ENCODE measurements around the gene IL13RA2.

The IL13RA2 gene, protein sequence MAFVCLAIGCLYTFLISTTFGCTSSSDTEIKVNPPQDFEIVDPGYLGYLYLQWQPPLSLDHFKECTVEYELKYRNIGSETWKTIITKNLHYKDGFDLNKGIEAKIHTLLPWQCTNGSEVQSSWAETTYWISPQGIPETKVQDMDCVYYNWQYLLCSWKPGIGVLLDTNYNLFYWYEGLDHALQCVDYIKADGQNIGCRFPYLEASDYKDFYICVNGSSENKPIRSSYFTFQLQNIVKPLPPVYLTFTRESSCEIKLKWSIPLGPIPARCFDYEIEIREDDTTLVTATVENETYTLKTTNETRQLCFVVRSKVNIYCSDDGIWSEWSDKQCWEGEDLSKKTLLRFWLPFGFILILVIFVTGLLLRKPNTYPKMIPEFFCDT

DNA sequence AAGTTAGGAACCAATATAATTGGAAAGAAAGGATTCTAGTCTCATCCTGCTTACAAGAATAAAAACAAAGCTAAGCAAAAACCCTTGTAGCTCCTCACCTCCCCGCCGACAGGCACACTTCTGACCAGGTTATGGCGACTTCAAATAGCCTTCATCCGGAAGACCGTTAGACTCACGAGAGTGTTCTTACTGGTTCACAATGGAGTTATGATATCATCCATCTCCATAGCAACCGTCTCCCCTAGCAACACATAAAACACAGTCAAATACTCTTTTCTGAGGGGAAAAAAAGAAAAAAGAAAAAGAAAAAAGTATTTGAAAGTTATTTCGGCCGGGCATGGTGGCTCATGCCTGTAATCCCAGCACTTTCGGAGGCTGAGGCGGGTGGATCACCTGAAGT lies at the start of gene IL13RA2:
Gene IL13RA2 (minus strand): TSS at position 162 of the 400 bp plus-strand sequence. CDS start 347 bp downstream, outside the sequence.
- DNase-seq (ENCODE audit: low read depth), result no peak

DNA sequence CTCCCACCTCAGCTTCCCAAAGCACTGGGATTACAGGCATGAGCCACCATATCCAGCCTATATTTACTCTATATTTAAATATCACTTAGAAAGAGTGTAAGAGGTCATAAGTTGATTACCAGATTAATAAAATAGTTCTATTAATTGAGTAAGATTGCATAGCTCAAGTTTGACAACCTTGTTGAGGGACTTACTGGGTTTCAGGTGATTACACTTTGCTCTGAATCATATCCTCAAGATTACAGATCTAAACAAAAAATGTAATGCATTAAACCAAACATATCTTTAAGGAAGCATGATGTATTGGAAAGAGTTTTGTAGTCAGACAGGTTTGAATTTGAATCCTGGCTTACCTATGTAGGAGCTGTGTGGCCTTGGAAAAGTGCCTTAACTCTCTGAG lies 47.9 kb upstream of the IL13RA2 start:
- no peak for DNase-seq (ENCODE audit: low read depth)

DNA sequence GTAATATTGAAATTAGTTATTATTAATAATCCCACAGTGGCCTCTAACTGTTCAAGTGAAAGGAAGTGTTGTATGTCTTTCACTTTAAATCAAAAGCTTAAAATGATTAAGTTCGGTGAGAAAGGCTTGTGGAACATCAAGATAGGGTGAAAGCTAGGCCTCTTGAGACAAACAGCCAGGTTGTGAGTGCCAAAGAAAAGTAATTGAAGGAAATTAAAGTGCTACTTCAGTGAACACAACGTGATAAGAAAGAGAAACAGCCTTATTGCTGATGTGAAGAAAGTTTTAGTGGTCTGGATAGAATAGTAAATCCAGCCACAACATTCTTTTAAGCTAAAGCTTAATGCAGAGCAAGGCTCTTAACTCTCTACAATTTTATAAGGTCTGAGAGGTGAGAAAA lies 42.6 kb upstream of the IL13RA2 start:
- DNase-seq (ENCODE audit: low read depth), result no peak

DNA sequence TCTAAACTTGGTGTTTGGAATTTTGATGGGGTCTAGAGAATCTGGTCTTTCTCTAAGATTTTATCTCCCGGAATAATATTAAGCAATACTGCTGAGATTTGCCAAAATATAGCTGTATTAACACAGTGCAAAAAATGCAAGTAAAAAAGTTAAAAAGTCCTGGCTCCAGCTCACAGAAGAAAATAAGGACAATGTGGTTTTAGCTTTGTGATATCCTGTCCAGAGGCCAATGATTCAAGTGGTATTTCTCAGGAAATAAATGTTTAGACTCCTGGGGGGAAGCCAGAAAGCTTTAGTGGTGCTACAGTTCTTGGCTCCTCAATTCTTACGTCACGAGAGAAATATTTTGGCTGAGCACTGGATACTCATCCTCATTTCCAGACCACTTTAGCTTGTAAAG lies 40.9 kb upstream of the IL13RA2 start:
- DNase-seq (ENCODE audit: low read depth), result no peak

DNA sequence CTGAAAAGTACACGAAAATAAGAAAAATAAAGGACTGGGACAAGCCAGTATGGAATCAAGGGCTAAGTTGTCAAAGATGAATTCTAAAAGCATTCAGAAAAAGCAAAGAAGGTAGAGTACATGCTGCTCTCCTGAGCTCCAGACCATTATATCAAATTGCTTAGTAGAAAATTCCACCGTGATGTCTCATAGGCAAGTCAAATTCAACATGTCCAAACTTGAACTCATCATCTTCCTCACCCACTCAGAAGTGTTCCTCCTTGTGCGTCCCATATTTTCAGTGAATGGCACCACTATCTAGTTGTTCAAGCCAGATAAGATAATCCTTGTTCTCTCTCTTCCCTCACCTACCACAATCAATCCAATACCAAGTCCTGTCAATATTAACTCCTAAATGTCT lies 37.5 kb upstream of the IL13RA2 start:
- DNase-seq (ENCODE audit: low read depth), result no peak

DNA sequence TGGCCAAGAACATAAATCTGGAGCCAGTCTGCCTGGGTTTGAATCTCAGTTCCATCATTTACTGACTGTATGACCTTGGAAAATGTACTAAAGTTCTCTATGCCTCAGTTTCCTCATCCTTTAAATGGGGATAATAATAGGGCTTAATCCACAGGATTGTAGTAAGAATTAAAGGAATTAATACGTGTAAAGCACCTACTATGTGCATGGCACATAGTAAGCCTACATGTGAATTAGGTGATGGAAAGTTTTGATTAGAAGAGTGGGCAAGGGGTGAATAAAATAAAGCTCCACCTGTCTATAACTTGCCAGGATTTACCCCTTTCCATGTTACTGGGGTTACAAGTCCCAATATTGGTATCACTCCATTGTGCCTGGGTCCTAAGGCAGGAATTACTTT lies 35.8 kb upstream of the IL13RA2 start:
- DNase-seq (ENCODE audit: low read depth), result no peak

DNA sequence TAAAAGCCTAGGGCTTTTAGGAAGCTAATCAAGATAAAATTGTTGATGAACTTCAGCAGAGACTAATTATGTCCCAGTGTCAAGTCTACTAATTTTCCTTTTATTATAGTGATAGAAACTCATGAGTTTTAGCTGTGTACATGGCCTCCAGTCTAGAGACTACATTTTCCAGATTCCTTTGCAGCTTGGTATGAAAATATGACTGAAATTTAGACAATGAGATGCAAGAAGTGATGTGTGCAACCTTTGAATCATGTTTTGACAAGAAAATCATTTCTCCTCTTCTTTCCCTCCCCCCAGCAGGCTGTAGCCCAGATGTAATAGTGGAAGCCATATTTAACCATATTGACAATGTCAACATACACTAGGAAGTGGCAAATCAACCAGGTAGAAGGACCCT lies 30.3 kb upstream of the IL13RA2 start:
- DNase-seq (ENCODE audit: low read depth), result no peak

DNA sequence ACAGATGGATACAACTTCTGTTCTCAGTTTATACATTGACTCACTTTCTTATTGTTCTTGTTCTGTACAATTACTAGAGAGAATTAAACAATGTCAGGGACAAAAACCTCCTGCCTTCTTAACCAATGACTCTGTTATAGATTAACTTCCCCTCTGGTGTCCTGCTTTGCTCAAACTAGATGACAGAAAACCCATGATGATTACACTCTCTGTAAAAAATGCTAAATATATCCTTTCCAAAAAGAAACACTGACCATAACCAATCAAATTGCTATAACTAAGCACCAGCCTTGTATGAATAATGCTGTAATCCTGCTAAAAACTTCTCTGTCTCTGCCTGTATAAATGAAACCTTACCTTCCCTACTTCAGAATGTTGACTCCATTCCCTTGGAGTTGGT lies 29.8 kb upstream of the IL13RA2 start:
- no peak for DNase-seq (ENCODE audit: low read depth)

DNA sequence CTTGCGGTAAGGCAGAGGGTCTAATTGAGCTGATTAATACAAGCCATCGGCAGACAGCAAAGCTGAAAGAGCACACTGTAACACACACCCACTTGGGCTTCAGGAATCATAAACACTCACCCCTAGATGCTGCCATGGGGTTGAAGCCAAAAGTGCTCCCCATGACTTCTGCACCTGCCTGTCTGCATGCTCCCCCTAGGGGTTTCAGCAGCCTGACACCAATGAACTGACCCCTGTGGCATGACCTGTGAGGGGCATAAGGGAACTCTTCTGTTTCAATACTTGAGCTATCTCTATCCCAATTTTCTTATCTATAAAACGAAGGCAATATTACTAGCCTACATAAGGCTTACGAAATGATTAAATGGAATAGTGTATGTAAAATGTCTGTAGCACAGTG lies 23.0 kb upstream of the IL13RA2 start:
- DNase-seq (ENCODE audit: low read depth), result no peak

DNA sequence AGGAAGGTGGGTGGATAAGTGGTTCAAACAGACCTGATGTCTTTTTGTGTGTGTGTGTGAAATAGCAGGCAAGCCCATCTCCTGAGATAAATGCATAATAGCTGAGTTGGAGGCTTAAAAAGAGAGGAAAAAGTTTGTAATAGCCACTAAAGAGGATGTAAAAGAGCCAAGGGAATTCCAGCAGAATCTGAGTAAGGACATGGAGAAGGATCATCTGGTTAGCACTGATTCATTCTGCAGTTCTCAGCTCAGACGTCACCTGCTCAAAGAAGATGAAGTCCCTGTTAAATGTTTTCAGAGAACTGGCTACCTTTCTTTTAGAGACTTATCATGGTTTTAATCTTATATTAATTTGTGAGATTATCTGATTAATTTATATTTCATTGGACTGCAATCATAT lies 21.0 kb upstream of the IL13RA2 start:
- DNase-seq (ENCODE audit: low read depth), result no peak

DNA sequence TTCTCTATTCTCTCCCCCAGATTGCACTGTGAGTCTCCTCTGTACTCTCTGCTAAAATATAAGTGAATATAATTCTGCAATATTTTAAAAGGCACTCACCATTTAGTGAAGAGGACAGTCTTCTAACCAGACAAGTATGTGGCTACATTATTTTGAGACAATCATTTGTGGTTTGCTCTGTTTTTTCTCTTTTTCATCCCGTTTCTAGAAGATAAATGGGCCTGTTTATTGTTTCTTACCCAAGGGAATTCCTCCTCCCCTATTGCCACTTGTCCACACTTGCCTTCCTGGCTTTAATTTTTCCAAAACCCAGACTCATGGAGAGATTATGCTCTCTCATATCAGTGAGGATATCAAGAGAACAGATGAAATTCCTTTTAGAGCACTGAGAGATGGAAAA lies 18.6 kb upstream of the IL13RA2 start:
- no peak for DNase-seq (ENCODE audit: low read depth)

DNA sequence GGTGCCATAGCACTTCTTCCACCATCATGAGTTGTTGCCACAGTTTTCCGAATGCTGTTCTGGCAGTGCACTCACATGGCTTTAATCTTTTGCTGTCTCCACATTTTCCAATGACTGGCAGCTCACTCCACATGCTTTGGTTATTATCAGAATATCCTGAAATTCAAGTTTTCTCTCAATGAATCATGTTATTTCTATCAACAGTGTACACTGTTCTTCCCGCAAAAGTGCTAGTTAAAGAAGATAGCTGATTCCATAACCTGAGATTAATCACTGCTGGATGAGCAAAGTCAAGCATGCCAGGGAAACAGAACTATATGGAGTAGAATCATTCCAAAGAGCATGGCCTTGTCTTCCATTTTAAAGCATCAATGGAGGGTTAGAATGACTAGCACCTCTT lies 14.6 kb upstream of the IL13RA2 start:
- DNase-seq (ENCODE audit: low read depth), result no peak

DNA sequence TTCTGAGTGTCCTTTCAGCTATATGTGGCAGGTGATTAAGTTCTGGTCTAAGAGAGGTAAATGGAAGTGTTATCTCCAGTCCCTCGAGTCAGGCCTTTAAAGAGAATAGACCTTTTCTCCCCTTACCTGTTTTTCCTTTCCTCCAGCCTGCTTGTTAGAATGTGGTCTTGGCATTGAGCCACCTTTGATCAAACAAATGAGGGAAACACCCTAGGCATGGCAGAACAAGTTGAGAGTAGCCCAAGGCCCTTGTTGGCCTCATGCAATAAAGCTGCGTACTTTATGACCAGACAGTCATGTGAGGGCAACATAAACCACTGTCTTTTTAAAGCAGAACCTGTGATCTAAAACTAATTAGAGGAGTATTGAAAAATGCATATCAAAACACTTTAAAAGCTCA lies 13.2 kb upstream of the IL13RA2 start:
- DNase-seq (ENCODE audit: low read depth), result no peak

DNA sequence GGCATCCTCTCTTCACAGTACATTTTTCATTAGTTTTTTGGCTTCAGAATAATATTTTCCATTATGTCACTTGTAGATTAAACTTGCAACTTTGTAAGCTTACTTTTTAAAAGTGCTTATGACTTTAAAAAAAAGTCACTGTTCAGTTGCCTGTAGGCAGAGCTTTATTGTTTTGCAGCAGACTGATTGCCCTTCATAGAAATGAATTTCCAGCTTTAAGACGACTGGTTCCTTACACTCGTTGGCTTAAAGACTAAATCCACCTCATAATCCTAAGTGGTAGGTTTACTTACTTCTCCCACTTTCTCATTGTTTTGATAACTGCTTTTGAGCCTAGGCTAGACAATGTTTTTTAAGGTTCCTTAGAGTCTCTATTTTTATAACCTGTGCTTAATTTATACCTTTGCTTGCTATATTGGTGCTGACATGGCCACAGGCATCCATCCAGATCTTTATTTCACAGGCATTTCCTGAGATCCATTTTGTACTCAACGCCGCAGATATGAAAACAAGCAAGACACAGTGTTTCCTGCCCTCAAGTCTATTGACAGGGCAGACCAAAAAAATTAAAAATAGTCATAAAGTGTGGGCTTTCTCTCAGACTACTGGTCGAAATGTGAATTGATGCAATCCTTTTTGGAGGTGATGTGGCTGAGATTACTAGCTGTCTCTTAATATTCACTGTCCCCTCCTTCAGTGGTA lies 12.6 kb upstream of the IL13RA2 start:
- no peak for DNase-seq (ENCODE audit: low read depth)

DNA sequence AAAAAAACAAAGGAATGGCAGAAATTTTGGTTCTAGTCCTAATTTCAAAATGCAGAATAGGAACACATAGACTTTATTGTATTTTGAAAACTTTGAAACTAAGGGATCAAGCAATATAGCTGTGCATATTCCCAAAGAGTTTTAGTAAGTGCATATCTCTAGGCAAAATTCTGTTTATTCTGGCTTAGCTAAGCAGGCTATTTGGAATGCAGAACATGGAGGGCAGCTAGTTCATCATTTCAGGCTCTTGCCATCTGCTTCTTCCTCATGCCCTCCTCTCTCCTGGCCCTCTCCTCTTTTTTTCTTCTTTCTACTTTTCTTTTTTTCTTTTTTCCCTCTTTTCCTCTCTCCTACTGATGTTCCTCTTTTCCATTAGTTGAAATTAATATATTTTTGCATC lies 12.0 kb upstream of the IL13RA2 start:
- no peak for DNase-seq (ENCODE audit: low read depth)

DNA sequence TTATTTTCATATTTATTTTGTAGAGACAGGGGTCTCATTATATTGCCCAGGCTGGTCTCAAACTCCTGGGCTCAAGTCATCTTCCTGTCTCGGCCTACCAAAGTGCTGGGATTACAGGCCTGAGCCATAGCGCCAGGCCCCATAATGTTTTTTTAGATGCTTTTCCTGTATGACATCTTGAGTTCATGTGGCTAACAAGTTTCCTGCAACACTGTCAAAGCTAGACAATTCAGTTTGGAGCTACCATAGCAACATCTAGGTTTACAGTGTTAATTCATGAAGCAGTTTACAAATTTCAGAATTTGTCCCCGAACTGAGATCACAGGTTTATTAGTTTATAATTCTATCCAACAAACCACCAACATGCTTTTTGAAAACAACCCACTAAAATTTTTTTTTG lies 6.4 kb upstream of the IL13RA2 start:
- DNase-seq (ENCODE audit: low read depth), result no peak

DNA sequence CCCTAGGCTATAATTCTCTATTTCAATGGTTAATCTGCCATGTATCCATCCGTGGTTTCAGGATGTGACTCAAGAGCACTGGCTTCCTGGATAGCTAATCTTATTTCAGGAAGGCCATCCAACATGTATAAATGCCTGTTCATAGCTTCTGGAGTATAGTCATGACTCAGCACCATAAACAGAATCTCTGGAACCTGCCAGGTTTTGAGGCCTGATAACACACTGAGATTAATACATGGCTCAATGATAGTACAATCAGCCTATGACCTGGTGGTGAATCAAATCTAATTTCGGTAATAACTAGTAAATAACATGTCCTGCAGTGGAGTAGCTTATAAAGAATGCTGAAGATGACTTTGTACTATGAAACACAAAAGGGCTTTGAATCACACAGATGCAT lies 5.7 kb upstream of the IL13RA2 start:
- DNase-seq (ENCODE audit: low read depth), result no peak

DNA sequence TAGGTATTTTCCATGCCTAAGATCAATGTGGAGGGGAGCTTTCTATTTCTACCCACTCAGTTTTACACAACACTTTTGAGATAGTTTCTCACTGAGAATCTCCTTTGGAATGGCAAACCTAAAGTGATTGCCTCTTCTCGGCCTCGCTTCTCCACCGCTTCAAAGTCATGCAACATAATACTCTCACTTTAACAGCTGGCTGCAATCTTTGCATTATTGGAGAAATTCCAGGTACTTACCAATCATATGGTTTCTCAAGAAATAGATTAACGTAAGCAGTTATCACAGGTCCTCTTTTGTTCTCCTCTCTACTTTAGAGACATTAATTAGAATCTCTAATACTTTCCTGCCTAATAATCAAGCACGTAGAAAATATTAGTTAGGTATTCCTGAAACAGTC lies 3.7 kb upstream of the IL13RA2 start:
- DNase-seq (ENCODE audit: low read depth), result no peak

DNA sequence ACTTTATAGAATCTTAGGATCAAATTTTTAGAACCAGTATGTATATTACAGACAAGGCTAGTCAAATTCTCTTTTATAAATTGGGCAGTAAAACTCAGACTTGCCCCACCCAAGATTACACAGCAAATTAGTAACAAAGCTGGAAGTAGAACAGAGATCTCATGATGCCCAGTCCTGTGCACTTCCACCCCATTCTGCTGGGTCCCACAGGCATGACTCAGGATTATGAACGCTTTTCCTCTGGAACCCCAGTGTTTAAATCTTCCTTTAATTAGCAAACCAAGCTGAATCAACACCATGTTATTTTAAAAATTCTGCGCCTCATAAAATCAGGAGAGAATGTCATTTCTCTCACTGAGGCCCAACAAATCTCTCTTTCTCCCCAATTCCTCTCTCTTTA lies 1.5 kb upstream of the IL13RA2 start:
- no peak for DNase-seq (ENCODE audit: low read depth)

DNA sequence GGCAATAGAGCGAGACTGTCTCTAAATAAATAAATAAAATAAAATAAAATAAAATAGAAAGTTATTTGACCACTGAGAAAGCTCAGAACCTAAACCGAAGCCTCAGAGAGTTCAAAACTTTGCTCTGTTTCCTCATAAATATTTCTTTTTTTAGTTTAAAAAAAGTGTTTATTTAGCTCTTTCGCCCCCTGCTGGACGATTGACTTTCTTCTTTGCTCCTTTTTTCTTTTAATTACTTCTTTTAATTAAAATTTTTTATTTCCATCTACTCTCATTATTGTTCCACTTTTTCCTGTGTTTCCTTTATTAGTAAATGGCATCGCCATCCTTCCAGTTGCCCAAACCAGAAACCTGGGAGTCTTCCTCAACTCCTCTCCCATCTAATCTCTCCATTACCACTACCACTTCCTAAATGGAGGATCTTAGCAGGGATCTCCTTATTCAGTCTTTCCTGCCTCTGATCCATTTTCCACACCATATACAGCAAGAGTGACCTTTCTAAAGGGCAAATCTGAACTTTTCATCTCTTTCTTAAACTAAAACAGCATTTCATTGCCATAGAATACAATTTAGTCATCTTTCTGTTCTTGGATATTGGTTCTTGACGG lies 728 bp upstream of the IL13RA2 start:
- no peak for DNase-seq (ENCODE audit: low read depth)

DNA sequence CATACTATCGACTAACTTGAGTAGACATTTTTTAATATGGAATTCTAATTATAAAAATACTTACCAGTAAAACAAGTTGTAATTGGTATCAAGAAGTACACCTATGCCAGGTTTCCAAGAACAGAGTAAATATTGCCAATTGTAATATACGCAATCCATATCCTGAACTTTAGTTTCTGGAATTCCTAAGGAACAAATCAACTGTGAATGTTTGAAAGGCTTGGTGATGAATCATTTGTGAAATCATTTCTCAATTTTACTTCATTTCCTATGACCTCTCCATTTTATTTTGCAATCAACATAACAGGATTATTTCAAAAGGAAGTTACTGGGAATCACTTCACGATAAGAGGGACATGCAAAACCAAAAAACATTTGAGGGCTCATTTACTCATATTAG lies 3.7 kb downstream of the IL13RA2 start:
- DNase-seq (ENCODE audit: low read depth), result no peak

DNA sequence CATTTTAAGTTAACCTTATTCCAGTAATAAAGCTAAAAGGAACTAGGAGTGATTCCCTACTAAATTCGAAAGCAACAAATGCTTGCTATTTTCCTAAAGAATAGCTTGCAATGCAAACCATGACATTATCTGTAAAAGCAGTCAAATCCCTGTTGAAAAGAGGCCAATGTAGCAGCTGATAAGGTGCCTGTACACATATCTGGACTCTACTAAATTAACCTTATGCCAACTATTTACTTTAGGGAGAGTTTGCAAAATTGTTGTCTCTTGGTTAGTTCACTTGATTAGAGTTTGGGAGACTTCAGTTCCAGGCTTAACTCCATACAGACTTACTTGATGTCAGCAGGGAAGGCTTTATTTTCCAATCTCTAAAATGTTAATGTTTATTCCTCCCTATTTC lies 6.0 kb downstream of the IL13RA2 start:
- no peak for DNase-seq (ENCODE audit: low read depth)

DNA sequence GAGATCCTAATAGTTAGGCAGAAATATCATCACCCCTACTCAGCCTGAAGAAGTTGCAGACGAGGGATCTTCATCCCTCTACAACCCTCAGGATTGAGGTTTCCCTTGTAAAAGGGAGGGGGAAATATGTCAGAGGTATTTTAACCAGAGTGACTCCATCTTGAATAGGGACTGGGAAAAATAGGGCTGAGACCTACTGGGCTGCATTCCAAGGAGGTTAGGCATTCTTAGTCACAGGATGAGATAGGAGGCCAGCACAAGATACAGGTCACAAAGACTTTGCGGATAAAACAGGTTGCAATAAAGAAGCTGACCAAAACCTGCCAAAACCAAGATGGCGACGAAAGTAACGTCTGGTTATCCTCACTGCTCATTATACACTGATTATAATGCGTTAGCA lies 17.5 kb downstream of the IL13RA2 start:
- DNase-seq (ENCODE audit: low read depth), result no peak

All from activated gamma-delta T cell treated with anti-CD3 and anti-CD28 coated beads, Interleukin-2, amount 50 U/mL, for 16 hours (primary cell).